Measurements from ENCODE around the gene SDCCAG8.
"Not testable (repeated sequence)": the region's sequence is repeated elsewhere in the genome, so short reads cannot be mapped to it uniquely, and the experiment has no call there.

Gene SDCCAG8

DNA sequence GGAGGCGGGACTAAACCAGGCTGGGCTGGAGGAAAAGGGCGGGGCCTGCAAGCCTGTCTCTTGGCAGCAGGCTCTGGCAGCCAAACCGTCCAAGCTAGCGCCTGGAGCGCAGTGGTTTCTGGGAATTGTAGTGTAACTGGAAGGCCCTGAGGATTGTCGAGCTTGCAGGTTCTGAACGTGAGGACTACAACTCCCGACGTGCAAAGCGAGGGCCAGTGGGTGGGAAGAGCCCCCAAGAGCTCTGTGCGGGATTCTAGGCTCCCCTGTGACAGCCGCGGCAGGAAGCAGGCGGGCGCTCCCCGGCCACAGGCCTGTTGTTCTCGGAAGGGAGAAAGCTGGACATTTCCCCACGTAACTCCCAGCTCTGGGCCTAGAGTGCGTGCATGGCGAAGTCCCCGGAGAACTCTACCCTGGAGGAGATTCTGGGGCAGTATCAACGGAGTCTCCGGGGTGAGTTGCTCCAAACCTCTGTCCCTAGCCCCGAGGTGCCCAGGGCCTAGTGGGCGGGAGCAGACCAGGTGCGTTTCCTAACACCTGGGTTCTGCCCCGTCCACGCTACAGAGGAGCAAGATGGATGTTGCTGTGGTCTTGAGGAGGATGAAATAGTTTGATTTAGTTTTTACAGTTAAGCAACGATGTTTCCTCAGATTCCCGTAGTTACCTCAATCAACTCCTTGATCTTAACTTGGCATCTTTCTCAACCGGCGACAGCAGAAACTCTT, at the start of gene SDCCAG8:
TSS of gene SDCCAG8 (plus strand) at position 251 of the 722 bp plus-strand sequence. CDS start at position 384, 133 bp downstream.
- H3K4me3 ChIP-seq (ENCODE audit: control insufficient read depth, low read depth, low read length) = peak within 1 kb of the TSS; percentile 91
- TF ChIP-seq CTCF (IDR thresholded peaks at IDR 0.05; ENCODE audit: control insufficient read depth, insufficient read depth, low read depth, low read length, missing control alignments) = no peak
- peak; percentile 99 for DNase-seq (ENCODE audit: low read depth)

- not testable (repeated sequence) for H3K4me3 ChIP-seq (ENCODE audit: control insufficient read depth, low read depth, low read length); DNase-seq (ENCODE audit: low read depth)
These were observed 43.9 kb upstream of the SDCCAG8 start for GRCh38 chr1:243211984-243212383.

DNA sequence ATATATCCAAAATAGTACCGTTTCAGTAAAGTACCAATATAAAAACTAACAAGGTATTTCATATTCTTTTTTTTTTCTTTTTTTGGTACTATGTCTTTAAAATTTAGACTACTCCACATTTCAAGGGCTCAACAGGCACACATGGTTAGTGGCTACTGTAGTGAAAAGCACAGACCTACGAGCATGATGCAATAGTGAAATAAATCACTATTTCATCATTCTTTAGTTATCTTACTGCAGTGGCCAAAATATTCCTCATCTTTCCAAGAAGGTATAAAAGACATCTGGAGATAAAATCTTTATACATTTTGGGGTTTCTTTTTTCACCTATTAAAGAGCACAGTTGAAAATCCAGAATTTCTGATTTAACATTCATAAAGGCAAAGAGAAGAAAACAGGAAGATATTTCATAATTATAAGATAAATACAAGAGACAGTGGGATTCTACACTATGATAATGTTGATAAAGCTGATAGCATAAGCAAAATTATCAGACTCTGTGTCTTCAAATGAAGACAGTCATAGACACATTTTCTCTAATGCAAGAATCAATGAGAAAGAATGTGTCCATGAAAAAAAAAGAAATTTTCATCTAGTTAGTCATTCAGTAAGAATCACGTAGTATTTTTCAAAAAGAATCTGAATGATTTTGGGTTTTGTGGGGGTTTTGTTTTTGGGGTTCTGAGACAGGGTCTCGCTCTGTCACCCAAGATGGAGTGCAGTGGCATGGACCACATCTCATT, 42.6 kb upstream of the SDCCAG8 start:
- DNase-seq (ENCODE audit: low read depth) = peak; percentile 65
- no peak overlapping the region for H3K4me3 ChIP-seq (ENCODE audit: control insufficient read depth, low read depth, low read length)
- TF ChIP-seq CTCF (IDR thresholded peaks at IDR 0.05; ENCODE audit: control insufficient read depth, insufficient read depth, low read depth, low read length, missing control alignments) = no peak

- H3K4me3 ChIP-seq (ENCODE audit: control insufficient read depth, low read depth, low read length); DNase-seq (ENCODE audit: low read depth): not testable (repeated sequence)
These were observed 40.5 kb upstream of the SDCCAG8 start for GRCh38 chr1:243215276-243215875.

- H3K4me3 ChIP-seq (ENCODE audit: control insufficient read depth, low read depth, low read length) = no peak overlapping the region
- no peak for DNase-seq (ENCODE audit: low read depth)
- TF ChIP-seq CTCF (IDR thresholded peaks at IDR 0.05; ENCODE audit: control insufficient read depth, insufficient read depth, low read depth, low read length, missing control alignments) = no peak
These were observed 39.1 kb upstream of the SDCCAG8 start for GRCh38 chr1:243216741-243217140.

DNA sequence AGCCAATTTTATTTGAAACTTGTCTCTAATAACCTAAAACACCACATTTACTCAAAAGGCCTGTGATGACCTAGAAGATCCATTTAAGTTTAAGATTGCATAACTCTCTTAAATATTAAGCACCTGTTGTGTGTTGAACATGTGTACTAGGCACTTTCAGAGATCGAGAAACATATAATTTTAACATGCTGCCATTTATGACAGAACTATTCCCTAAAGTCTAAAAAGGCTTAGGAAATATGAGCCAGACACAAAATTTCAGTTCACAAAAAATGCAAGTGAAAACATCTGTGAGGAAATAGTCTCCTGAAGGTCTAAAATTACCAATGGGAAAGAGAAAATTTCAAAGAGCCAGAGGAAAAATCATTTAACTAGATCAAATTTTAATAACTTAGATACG, 38.5 kb upstream of the SDCCAG8 start:
- no peak overlapping the region for H3K4me3 ChIP-seq (ENCODE audit: control insufficient read depth, low read depth, low read length)
- DNase-seq (ENCODE audit: low read depth) = no peak
- no peak for TF ChIP-seq CTCF (IDR thresholded peaks at IDR 0.05; ENCODE audit: control insufficient read depth, insufficient read depth, low read depth, low read length, missing control alignments)

DNA sequence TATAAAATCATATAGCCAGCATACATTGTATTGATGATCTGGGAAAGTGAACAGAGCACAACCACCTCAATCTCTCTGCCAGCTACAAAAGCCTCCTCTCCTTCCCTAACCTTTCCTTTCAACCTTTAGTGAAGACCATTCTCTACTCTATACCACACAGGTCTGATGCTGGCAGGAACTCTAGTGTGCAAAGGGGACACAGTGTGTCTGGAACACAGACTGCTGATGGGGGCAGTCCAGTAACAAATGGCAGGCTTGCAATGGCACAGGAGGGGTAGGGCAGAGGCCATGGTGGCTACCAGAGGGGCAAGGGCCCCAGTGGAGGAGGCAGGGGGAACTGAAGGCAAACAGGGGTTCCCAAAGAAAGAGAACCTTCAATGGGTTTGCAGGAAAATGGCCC, 37.8 kb upstream of the SDCCAG8 start:
- TF ChIP-seq CTCF (IDR thresholded peaks at IDR 0.05; ENCODE audit: control insufficient read depth, insufficient read depth, low read depth, low read length, missing control alignments) = no peak
- H3K4me3 ChIP-seq (ENCODE audit: control insufficient read depth, low read depth, low read length) = no peak overlapping the region
- no peak for DNase-seq (ENCODE audit: low read depth)
